Measurements from ENCODE around the gene FTCD.

DNA sequence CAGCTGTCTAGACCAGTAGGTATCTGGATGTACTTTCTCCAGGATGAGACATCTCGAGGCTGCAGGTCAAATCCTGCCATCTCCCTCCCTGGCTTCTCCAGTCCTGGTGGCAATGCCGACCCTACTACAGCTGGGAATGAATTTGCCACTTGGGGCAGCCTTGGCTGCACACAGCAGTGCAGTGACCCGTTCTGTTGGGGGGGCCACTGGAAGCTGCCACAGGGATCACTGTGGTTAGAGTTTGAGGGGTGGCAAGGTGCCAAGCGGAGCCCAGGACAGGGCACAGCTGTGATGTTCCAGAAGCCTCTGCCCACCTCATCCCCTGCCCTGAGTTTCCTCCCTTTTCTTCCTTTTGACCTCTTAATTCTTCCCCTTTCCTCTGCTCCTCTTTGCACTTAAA is 40.4 kb downstream of the FTCD start:
- TF ChIP-seq, protein P1, sequence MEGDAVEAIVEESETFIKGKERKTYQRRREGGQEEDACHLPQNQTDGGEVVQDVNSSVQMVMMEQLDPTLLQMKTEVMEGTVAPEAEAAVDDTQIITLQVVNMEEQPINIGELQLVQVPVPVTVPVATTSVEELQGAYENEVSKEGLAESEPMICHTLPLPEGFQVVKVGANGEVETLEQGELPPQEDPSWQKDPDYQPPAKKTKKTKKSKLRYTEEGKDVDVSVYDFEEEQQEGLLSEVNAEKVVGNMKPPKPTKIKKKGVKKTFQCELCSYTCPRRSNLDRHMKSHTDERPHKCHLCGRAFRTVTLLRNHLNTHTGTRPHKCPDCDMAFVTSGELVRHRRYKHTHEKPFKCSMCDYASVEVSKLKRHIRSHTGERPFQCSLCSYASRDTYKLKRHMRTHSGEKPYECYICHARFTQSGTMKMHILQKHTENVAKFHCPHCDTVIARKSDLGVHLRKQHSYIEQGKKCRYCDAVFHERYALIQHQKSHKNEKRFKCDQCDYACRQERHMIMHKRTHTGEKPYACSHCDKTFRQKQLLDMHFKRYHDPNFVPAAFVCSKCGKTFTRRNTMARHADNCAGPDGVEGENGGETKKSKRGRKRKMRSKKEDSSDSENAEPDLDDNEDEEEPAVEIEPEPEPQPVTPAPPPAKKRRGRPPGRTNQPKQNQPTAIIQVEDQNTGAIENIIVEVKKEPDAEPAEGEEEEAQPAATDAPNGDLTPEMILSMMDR (IDR thresholded peaks at IDR 0.05): no peak
- TF ChIP-seq POLR2A (IDR thresholded peaks at IDR 0.05): no peak
